ENCODE results near the gene SPEN.

The SPEN gene

DNA sequence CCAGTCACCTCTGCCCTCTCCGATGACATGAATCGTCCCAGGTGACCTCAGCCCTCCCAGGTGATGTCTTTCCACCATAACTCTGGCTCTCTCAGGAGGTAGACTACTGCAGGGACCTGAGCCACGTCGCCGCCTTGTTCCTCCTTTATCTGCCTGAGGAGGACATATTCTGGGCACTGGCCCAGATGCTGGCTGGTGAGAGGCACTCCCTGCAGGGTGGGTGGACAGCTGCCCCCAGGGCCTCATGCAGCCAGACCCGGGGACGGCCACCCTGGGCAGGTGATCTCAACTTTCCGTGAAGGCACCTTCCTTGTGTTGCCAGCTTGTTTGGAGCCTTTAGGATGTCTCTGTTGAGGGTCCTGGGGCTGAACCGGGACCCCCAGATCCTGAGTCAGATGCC is 142.3 kb downstream of the SPEN start:
- H3K4me3 ChIP-seq (ENCODE audit: low read depth, low read length): no peak overlapping the region
- DNase-seq (ENCODE audit: low read depth, low spot score): no peak
- CTCF ChIA-PET: interaction anchor here (1.2 kb wide), 1 partner anchor 195 kb away, joined by 3 read pairs; no protein-coding TSS in a partner anchor
- POLR2A ChIA-PET: no interaction called here
- TF ChIP-seq, protein P1, sequence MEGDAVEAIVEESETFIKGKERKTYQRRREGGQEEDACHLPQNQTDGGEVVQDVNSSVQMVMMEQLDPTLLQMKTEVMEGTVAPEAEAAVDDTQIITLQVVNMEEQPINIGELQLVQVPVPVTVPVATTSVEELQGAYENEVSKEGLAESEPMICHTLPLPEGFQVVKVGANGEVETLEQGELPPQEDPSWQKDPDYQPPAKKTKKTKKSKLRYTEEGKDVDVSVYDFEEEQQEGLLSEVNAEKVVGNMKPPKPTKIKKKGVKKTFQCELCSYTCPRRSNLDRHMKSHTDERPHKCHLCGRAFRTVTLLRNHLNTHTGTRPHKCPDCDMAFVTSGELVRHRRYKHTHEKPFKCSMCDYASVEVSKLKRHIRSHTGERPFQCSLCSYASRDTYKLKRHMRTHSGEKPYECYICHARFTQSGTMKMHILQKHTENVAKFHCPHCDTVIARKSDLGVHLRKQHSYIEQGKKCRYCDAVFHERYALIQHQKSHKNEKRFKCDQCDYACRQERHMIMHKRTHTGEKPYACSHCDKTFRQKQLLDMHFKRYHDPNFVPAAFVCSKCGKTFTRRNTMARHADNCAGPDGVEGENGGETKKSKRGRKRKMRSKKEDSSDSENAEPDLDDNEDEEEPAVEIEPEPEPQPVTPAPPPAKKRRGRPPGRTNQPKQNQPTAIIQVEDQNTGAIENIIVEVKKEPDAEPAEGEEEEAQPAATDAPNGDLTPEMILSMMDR (IDR thresholded peaks at IDR 0.05; ENCODE audit: insufficient read depth, low read length, missing control alignments): no peak

Data from AG04449 (cell line).